SK-N-MC (cell line): ENCODE results near the gene MFN1.

Experiments
- EZH2 ChIP-seq: fragments of 200-600 bp; sonication (generic); IDR thresholded peaks from one replicate; pipeline ENCODE4 v1.6.1; 2017; ENCODE audit warnings: antibody characterized with exemption
- FOXP2 ChIP-seq: optimal IDR thresholded peaks from 2 replicates; pipeline ENCODE3; 2011; ENCODE audit warnings: mild to moderate bottlenecking, moderate library complexity; ENCODE audit not compliant: insufficient read depth; ENCODE audit errors: extremely low read length, control extremely low read depth
- POLR2AphosphoS5 ChIP-seq: IDR thresholded peaks from 2 replicates; pipeline ENCODE4 v1.6.1; 2012; ENCODE audit warnings: mild to moderate bottlenecking, low read depth, low read length, borderline replicate concordance

DNA sequence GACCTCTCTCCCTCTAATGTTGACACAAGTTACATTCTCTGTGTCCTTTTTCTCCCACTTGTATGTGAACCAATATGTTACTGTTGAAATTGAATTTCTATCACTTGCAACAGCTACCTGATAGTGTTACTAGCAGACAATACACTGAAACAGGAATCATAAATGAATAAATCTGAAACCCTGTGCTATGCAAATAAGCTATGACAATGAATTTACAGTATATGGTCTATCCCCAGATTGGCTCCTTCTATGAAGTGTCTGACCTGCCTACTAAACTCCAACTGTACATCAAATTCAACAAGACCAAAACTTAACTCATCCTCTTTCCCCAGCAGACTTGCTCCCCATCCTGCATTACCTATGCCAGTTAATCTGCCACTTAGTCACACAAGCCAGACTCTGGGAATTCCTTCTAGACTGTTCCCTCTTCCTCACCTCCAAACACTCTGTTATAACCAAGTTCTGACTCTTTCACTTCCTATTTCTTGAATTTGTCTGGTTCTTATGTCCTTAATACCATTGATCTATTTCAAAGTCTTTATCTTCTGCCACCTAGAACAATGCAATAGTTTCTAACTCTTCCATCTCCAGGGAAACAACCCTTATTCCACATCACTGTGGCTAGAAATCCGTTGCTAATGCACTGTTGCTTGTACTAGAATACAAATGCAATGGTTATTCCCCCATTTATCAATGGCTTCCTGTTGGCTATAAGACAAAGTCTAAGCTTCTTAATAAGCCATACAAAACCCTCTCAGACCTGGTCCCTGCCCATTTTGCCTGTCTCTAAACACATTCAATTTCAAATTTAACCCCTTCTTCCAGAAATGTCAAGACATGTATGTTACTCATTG is 38.1 kb upstream of the MFN1 start:
- TF ChIP-seq POLR2AphosphoS5 (no peak), EZH2 (no peak), FOXP2 (no peak)
